PFSK-1 (cell line): ENCODE measurements around the gene KPNA3.

Source experiments
- FOXP2 ChIP-seq: optimal IDR thresholded peaks from 2 replicates; pipeline ENCODE3; 2011; ENCODE audit warnings: borderline replicate concordance, control low read depth, inconsistent platforms; ENCODE audit not compliant: insufficient read depth; ENCODE audit errors: extremely low read length, extremely low read depth
- POLR2AphosphoS5 ChIP-seq: IDR thresholded peaks from 2 replicates; pipeline ENCODE4 v1.6.1; 2012; ENCODE audit warnings: low read depth, mild to moderate bottlenecking, control low read depth, low read length, moderate library complexity
- SIN3A ChIP-seq: IDR thresholded peaks from 2 replicates; pipeline ENCODE4 v1.6.1; 2012; ENCODE audit warnings: mild to moderate bottlenecking, low read length, moderate library complexity, borderline replicate concordance; ENCODE audit not compliant: insufficient read depth
- TAF1 ChIP-seq: IDR thresholded peaks from 2 replicates; pipeline ENCODE4 v1.6.1; 2012; ENCODE audit warnings: low read length, control low read depth, borderline replicate concordance; ENCODE audit not compliant: insufficient read depth
- TF ChIP-seq, protein P1 (sequence below), 2 experiments: IDR thresholded peaks; 2 replicates each; pipeline versions ENCODE4 v1.6.1 to v1.8.0; 2011 to 2012; ENCODE audit warnings: low read depth in 2 of 2, low read length in 2 of 2, control low read depth in 1 of 2, inconsistent platforms in 1 of 2, mild to moderate bottlenecking in 1 of 2, moderate library complexity in 1 of 2; ENCODE audit not compliant: insufficient read depth in 1 of 2

Gene KPNA3

DNA sequence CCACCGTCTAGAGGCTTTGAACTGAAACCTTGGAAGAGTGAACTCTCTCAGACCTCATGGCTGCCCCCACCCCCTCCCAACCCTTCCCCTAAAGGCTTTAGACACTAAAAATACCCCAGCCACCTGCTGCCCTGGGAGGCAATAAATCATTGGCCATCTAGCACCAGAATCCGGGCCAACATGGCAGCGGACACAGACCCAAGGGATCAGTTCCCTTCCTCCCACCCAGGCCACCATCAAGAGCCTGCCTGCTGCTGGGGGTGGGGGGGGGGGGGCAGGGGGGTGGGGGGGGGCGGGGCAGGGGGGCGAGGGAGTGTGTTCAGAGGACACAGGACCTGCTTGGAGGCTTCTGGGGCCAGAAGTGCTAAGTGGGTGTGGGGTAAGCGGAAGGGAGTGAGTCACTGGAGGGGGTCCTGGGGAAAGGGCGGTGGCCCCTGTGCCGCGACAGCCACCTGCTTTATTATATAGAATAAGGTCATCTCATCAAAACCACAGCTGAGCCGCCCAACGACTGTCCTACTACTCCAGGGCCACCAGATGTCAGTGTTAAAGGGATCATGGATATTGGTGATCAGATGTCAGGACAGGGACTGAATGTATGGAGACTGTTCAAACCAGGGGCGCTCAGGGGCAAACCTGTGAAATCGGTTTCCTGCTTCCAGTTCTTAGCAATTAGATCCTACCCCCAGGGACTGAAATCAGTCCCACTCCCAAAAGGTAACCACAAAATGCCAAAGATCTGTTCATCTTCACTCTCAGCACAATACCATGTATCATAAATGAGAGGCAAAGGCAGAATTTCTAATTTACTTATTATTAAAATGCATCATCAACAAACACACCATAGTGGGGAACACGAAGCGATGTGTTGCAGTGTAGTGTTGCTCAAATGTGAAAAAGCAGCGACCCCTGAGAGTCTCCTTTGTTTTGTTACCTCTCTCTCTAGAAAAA lies 139.9 kb downstream of the KPNA3 start:
- TF ChIP-seq, protein P1, sequence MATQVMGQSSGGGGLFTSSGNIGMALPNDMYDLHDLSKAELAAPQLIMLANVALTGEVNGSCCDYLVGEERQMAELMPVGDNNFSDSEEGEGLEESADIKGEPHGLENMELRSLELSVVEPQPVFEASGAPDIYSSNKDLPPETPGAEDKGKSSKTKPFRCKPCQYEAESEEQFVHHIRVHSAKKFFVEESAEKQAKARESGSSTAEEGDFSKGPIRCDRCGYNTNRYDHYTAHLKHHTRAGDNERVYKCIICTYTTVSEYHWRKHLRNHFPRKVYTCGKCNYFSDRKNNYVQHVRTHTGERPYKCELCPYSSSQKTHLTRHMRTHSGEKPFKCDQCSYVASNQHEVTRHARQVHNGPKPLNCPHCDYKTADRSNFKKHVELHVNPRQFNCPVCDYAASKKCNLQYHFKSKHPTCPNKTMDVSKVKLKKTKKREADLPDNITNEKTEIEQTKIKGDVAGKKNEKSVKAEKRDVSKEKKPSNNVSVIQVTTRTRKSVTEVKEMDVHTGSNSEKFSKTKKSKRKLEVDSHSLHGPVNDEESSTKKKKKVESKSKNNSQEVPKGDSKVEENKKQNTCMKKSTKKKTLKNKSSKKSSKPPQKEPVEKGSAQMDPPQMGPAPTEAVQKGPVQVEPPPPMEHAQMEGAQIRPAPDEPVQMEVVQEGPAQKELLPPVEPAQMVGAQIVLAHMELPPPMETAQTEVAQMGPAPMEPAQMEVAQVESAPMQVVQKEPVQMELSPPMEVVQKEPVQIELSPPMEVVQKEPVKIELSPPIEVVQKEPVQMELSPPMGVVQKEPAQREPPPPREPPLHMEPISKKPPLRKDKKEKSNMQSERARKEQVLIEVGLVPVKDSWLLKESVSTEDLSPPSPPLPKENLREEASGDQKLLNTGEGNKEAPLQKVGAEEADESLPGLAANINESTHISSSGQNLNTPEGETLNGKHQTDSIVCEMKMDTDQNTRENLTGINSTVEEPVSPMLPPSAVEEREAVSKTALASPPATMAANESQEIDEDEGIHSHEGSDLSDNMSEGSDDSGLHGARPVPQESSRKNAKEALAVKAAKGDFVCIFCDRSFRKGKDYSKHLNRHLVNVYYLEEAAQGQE (IDR thresholded peaks at IDR 0.05; ENCODE audit: insufficient read depth in 1 of 2, low read depth in 2 of 2, low read length in 2 of 2) = no peak
- no peak for TF ChIP-seq SIN3A
- no peak for TF ChIP-seq TAF1

DNA sequence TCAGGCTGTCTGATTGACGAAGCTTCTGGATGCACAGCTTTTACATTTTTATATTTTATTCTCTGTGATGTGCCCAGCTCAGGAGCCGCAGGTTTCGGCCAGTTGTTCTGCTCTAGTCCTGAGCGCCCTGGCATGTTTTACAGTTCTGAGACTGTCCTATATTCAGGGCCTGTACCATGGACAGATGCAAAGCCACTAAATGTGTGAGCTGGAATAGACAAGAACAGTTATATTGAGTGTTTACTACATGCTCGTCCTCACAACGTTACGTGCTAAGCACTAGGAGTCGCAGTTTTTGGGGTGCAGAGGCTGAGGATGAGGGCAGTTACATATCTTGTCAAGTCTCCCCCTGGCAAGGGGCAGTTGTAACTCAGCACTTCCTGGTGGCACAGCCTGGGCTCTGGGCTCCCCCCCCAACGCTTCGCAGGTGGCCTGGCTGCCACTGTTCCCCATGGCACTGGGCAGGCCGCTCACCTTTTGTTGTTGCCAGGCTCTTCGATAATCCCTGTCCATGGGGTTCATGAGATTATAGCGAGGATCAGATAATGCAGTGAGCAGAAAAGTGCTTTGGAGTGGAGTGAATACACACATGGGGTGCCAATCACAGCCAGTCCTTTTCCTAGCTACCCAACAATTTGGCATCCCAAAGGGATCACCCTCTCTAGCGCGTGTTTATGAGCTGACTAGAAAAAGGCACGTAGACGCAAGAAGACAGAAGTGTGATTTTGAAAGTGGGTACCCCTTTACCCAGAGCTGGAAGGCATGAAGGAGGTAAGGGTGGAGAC lies 140.7 kb downstream of the KPNA3 start:
- TF ChIP-seq TAF1 (no peak), FOXP2 (no peak), POLR2AphosphoS5 (no peak), SIN3A (no peak)
- TF ChIP-seq, protein P1 (IDR thresholded peaks at IDR 0.05; ENCODE audit: insufficient read depth in 1 of 2, low read depth in 2 of 2, low read length in 2 of 2) = no peak

DNA sequence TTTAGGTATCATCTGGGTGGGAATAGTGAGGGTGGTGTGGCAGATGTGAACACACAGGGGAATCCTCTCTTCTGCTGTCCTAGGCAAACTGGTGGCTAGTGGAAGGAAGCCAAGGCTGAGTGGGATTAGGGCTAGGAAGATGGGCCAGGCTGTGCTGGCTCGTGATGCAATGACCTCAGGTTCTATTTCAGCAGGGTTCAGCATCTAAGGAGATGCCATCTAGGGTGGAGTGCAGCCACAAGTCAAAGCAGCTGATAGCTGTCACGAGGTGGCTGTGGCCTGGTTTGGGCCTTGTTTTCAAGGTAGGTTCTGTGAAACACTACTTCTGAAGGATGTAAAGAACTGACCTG lies 142.5 kb downstream of the KPNA3 start:
- TF ChIP-seq FOXP2 (no peak), TAF1 (no peak), POLR2AphosphoS5 (no peak), SIN3A (no peak)
- TF ChIP-seq, protein P1 (IDR thresholded peaks at IDR 0.05; ENCODE audit: insufficient read depth in 1 of 2, low read depth in 2 of 2, low read length in 2 of 2) = no peak
